CD4-positive, CD25-positive, alpha-beta regulatory T cell (primary cell): ENCODE data around the gene PSMB7. TPM values are rescaled to one million over a fixed set of nuclear protein-coding genes. Genes with fewer than 3 reads are reported as not detected.

Source experiments
- ATAC-seq, 2 donors: fragments of 150-1000 bp; cut with Tn5 transposase; one replicate each; pipeline ENCODE4 v1.10.0; 2021; ENCODE audit warnings: low read depth in 2 of 2, moderate number of reproducible peaks in 2 of 2, moderate library complexity in 1 of 2
- DNase-seq, 3 donors: peaks; one replicate each; pipeline versions ENCODE4 v3.0.0 to v3.0.0-alpha.2; 2012 to 2022; ENCODE audit warnings: mixed read lengths in 1 of 3
- H3K27ac ChIP-seq: one replicate; pipeline ENCODE4 v1.7.0; 2013; ENCODE audit warnings: mild to moderate bottlenecking, low read length; ENCODE audit not compliant: insufficient read depth, poor library complexity, severe bottlenecking
- H3K27me3 ChIP-seq: one replicate; pipeline ENCODE4 v1.7.0; 2013; ENCODE audit warnings: low read length; ENCODE audit not compliant: control insufficient read depth, insufficient read depth
- H3K36me3 ChIP-seq: one replicate; pipeline ENCODE4 v1.7.0; 2013; ENCODE audit warnings: mild to moderate bottlenecking, low read length, moderate library complexity; ENCODE audit not compliant: control insufficient read depth, insufficient read depth
- H3K4me1 ChIP-seq: 2 replicates; pipeline ENCODE4 v1.7.0; 2013; ENCODE audit warnings: mild to moderate bottlenecking, low read length; ENCODE audit not compliant: insufficient read depth, control insufficient read depth, poor library complexity, severe bottlenecking
- H3K4me3 ChIP-seq: one replicate; pipeline ENCODE4 v1.7.0; 2013; ENCODE audit warnings: low read depth, mild to moderate bottlenecking, low read length, moderate library complexity
- H3K9me3 ChIP-seq, 2 experiments: 1 replicate in 1 of 2; 2 replicates in 1 of 2; pipeline ENCODE4 v1.7.0; 2013; ENCODE audit warnings: low read length in 2 of 2, mild to moderate bottlenecking in 1 of 2, moderate library complexity in 1 of 2; ENCODE audit not compliant: control insufficient read depth in 2 of 2
- H3K27ac Mint-ChIP-seq, 3 donors: one replicate each; pipeline ENCODE4 v1.8.0; 2020 to 2022; ENCODE audit warnings: mild to moderate bottlenecking in 3 of 3, mixed read lengths in 3 of 3, moderate library complexity in 2 of 3
- H3K27me3 Mint-ChIP-seq: one replicate; pipeline ENCODE4 v1.8.0; 2022; ENCODE audit warnings: mild to moderate bottlenecking, mixed read lengths
- H3K36me3 Mint-ChIP-seq: one replicate; pipeline ENCODE4 v1.8.0; 2020; ENCODE audit warnings: mixed read lengths
- H3K4me1 Mint-ChIP-seq, 4 donors: one replicate each; pipeline ENCODE4 v1.8.0; 2020 to 2022; ENCODE audit warnings: mixed read lengths in 4 of 4, mild to moderate bottlenecking in 1 of 4
- H3K4me3 Mint-ChIP-seq, 4 donors: one replicate each; pipeline ENCODE4 v1.8.0; 2020 to 2022; ENCODE audit warnings: mild to moderate bottlenecking in 4 of 4, mixed read lengths in 4 of 4, moderate library complexity in 3 of 4
- H3K9me3 Mint-ChIP-seq, 7 donors: one replicate each; pipeline ENCODE4 v1.8.0; 2020 to 2022; ENCODE audit warnings: mixed read lengths in 7 of 7, mild to moderate bottlenecking in 3 of 7, moderate library complexity in 2 of 7
- polyA plus RNA-seq, 4 donors: library from polyadenylated mRNA; unstranded; fragments of 300-500 nt; fragmentation: Illumina TruSeq; gene quantifications; one replicate each; pipeline ENCODE4 v1.2.3, GENCODE V29; 2021
- total RNA-seq: library from RNA; stranded (reverse); gene quantifications from one replicate; pipeline ENCODE4 v1.2.3, GENCODE V29; 2022

Gene PSMB7
- total and polyA plus RNA-seq, 5 donors from 2014 or later, result 84.2 to 225 (median 186) TPM

DNA sequence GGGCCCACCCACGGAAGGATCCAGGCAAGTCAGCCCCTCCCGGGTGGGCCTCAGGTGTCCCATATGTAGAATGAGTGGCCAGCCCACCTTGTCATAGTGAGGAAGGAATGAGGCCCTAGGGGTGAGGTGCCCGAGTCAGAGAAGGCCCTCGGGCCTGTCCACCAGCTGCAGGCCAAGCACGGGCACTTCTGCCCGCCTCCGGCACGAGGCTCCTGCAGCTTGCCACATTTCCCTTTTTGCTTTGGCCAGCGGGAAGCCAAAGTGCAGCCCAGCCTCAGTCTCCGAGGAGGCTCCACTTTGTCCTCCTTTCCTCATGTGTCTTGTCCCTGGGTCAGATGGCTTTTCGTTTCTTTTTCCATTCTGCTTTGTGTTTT, 72.9 kb downstream of the PSMB7 start:
- Mint-ChIP-seq H3K4me3 (no peak overlapping the region), H3K4me1 (no peaks in the 10 kb centered on the region), H3K9me3 (peaks cover 0 to 4% (median 0%) of the 10 kb centered on the region in 7 donors), H3K36me3 (peaks cover 10% of the 10 kb centered on the region), H3K27me3 (no peaks in the 10 kb centered on the region), H3K27ac (no peak overlapping the region)
- no peaks in the 10 kb centered on the region for H3K4me1 ChIP-seq
- H3K9me3 ChIP-seq, result peaks cover 0 to 2% of the 10 kb centered on the region in 2 experiments
- H3K27me3 ChIP-seq, result no peaks in the 10 kb centered on the region
- H3K27ac ChIP-seq, result no peak overlapping the region
- peaks cover 3% of the 10 kb centered on the region for H3K36me3 ChIP-seq
- no peak overlapping the region for H3K4me3 ChIP-seq
- ATAC-seq (no peak), DNase-seq (no peak)

GRCh38 chr9:124341455-124342170, 73.6 kb downstream of the PSMB7 start:
- Histone ChIP-seq H3K27ac (no peak overlapping the region), H3K9me3 (peaks cover 0 to 5% of the 10 kb centered on the region in 2 experiments), H3K4me1 (no peaks in the 10 kb centered on the region), H3K27me3 (no peaks in the 10 kb centered on the region), H3K4me3 (no peak overlapping the region), H3K36me3 (peaks cover 5% of the 10 kb centered on the region)
- ATAC-seq (no peak), DNase-seq (no peak)
- Mint-ChIP-seq H3K27me3 (no peaks in the 10 kb centered on the region), H3K36me3 (peaks cover 14% of the 10 kb centered on the region), H3K4me1 (no peaks in the 10 kb centered on the region), H3K9me3 (peaks cover 0 to 4% (median 0%) of the 10 kb centered on the region in 7 donors), H3K27ac (no peak overlapping the region), H3K4me3 (no peak overlapping the region)

DNA sequence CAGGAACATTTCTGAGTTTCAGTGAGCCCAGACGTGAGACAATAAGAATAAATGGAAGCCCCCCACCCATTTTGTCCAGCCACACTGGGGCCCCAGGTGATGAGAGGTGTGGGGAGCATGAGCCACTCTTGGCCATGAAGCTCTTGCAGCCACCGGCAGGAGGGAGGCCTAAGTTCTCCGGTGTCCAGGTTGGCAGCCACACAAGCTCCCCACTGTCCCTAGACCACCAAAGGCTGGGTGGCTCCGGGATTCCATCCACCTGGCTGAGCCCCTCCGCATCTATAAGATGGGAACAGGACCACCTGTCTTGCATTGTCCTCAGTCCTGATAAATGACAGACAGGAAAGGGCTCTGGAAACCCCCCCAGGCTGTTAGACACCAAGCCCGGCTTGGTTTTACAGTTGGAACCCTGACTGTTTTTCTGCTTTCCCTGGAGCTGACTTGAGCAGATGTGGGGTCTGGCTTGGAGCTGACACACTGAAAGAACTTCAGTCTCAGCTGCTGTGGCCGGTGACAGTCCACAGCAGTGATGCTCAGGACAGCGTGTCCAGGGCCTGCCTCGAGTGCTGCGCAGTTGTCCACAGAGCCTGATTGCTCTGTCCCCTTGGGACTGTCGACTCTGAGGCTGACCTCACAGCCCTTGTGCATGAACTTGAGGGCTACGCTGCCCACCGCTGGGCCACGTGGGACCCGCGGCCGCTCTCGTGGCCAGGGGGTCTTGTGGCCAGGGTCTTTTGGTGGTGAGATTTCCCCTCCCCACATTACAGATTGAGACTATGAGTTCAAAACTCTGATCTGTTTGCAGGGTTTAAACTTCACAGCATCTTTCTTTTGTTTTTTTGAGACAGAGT, 74.8 kb downstream of the PSMB7 start:
- ATAC-seq (no peak), DNase-seq (no peak)
- Histone ChIP-seq H3K36me3 (peaks cover 5% of the 10 kb centered on the region), H3K9me3 (peaks cover 0 to 5% of the 10 kb centered on the region in 2 experiments), H3K4me1 (no peaks in the 10 kb centered on the region), H3K4me3 (no peak overlapping the region), H3K27me3 (no peaks in the 10 kb centered on the region), H3K27ac (no peak overlapping the region)
- no peak overlapping the region for H3K27ac Mint-ChIP-seq
- peaks cover 0 to 4% (median 0%) of the 10 kb centered on the region in 7 donors for H3K9me3 Mint-ChIP-seq
- no peaks in the 10 kb centered on the region for H3K4me1 Mint-ChIP-seq
- H3K4me3 Mint-ChIP-seq, result no peak overlapping the region
- peaks cover 15% of the 10 kb centered on the region for H3K36me3 Mint-ChIP-seq
- no peaks in the 10 kb centered on the region for H3K27me3 Mint-ChIP-seq

DNA sequence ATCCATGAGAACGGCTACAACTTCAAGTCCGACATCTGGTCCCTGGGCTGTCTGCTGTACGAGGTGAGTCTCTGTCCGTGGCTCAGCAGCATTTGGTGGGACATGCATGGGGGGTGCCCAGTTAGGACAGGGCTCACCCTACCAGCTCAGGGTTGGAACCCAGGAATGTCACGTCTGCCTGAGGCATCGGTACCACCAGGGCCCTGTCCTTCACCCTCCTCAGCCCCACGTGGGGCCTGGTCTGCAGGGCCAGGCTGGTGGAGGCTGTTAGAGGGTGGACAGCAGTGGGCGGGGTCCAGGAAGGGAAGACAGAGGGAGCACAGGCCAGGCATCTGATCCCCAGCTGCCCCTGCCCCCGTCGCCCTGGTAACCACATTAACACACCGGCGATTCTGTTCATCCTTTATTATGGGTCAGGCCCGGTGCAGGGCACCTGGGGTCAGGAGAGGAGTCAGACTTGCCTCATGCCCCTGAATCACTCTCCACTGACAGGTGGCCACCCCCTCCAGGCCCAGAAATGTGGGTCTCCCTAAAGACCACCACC, 75.6 kb downstream of the PSMB7 start:
- Histone ChIP-seq H3K27me3 (no peaks in the 10 kb centered on the region), H3K9me3 (peaks cover 0 to 5% of the 10 kb centered on the region in 2 experiments), H3K4me1 (no peaks in the 10 kb centered on the region), H3K27ac (no peak overlapping the region), H3K4me3 (no peak overlapping the region), H3K36me3 (peaks cover 5% of the 10 kb centered on the region)
- Mint-ChIP-seq H3K27ac (no peak overlapping the region), H3K36me3 (peaks cover 14% of the 10 kb centered on the region), H3K27me3 (no peaks in the 10 kb centered on the region), H3K4me1 (no peaks in the 10 kb centered on the region), H3K9me3 (peaks cover 0 to 4% (median 0%) of the 10 kb centered on the region in 7 donors), H3K4me3 (no peak overlapping the region)
- ATAC-seq (no peak), DNase-seq (no peak)

DNA sequence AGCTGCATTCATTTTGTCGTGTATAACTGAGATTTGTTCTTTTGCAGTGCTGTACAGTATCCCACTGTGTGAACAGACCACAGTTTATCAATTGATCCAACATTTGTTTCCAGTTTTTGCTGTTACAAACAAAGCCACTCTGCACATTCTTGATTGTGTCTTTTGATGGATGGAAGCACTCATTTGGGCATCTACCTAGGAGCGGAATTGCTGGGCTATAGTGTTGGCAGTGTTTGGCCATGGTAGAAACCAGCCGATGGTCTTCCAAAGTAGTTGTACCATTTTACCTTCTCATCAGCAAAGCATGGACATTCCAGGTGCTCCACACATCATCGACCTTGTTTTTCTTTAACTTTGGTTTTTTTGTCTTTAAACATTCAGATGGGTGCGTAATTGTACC, 77.7 kb downstream of the PSMB7 start:
- no peaks in the 10 kb centered on the region for H3K4me1 Mint-ChIP-seq
- Histone ChIP-seq H3K36me3 (peaks cover 5% of the 10 kb centered on the region), H3K4me3 (no peak overlapping the region), H3K27me3 (no peaks in the 10 kb centered on the region), H3K27ac (no peak overlapping the region), H3K4me1 (no peaks in the 10 kb centered on the region), H3K9me3 (peaks cover 0 to 5% of the 10 kb centered on the region in 2 experiments)
- DNase-seq (no peak), ATAC-seq (no peak)
- H3K27me3 Mint-ChIP-seq, result no peaks in the 10 kb centered on the region
- peaks cover 14% of the 10 kb centered on the region for H3K36me3 Mint-ChIP-seq
- peaks cover 0 to 4% (median 0%) of the 10 kb centered on the region in 7 donors for H3K9me3 Mint-ChIP-seq
- no peak overlapping the region for H3K4me3 Mint-ChIP-seq
- H3K27ac Mint-ChIP-seq, result no peak overlapping the region

GRCh38 chr9:124335320-124335707, 79.9 kb downstream of the PSMB7 start:
- no peak overlapping the region for H3K4me3 ChIP-seq
- no peak for DNase-seq
- no peak for ATAC-seq
- H3K4me1 ChIP-seq, result no peaks in the 10 kb centered on the region
- H3K27ac Mint-ChIP-seq, result no peak overlapping the region
- H3K27ac ChIP-seq, result no peak overlapping the region
- no peaks in the 10 kb centered on the region for H3K4me1 Mint-ChIP-seq
- no peaks in the 10 kb centered on the region for H3K27me3 Mint-ChIP-seq
- H3K9me3 Mint-ChIP-seq, result peaks cover 0 to 4% (median 0%) of the 10 kb centered on the region in 7 donors
- no peak overlapping the region for H3K4me3 Mint-ChIP-seq
- no peaks in the 10 kb centered on the region for H3K27me3 ChIP-seq
- peaks cover 5% of the 10 kb centered on the region for H3K36me3 ChIP-seq
- H3K36me3 Mint-ChIP-seq, result peaks cover 14% of the 10 kb centered on the region
- peaks cover 0 to 5% of the 10 kb centered on the region in 2 experiments for H3K9me3 ChIP-seq

DNA sequence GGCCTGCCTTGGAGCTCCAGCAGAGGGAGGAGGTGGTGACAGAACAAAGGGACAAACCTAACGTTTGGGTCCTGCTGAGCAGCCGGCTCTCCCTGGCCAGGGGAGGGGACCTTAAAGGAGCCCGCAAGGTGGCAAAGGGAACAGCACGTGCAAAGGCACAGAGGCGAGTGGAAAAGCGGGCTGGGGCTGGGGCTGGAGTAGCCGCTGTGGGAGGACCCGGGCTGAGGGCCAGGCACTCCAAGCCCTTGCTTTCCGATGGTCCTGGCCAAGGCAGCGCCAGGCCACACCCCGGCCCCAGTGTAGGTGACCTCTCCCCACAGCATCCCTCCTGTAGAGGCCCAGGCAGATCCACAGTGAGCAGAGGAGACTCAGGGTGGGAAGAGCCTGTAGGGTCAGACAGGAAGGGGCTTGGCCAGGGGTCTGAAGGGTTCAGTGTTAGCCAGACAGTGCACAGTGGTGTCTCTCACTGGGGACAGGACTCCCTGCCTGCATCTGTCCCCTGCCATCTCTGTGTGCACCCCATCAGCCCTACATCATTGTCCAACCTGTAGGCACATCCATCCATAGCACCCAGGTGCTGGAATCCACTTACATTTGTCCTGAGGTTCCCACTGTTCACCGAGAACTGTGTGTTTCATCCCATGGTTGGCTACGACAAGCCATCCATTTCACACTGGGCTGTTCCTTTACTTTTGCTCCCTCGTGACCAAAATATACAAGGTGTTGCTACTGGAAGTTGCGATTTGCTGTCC, 80.5 kb downstream of the PSMB7 start:
- peaks cover 5% of the 10 kb centered on the region for H3K36me3 ChIP-seq
- DNase-seq, result no peak
- Mint-ChIP-seq H3K9me3 (peaks cover 0 to 4% (median 0%) of the 10 kb centered on the region in 7 donors), H3K27me3 (no peaks in the 10 kb centered on the region), H3K4me3 (no peak overlapping the region), H3K4me1 (no peaks in the 10 kb centered on the region), H3K27ac (no peak overlapping the region), H3K36me3 (peaks cover 14% of the 10 kb centered on the region)
- no peak overlapping the region for H3K27ac ChIP-seq
- H3K4me1 ChIP-seq, result no peaks in the 10 kb centered on the region
- peaks cover 0 to 5% of the 10 kb centered on the region in 2 experiments for H3K9me3 ChIP-seq
- H3K4me3 ChIP-seq, result no peak overlapping the region
- ATAC-seq, result no peak
- no peaks in the 10 kb centered on the region for H3K27me3 ChIP-seq
